GM21737 (cell line): Measurements from ENCODE around the gene LRRC2.
"Not testable (repeated sequence)": the region's sequence is repeated elsewhere in the genome, so short reads cannot be mapped to it uniquely, and the experiment has no call there.

Experiments used
- ATAC-seq: cut with Tn5 transposase; IDR thresholded peaks from one replicate; pipeline ENCODE4 v1.9.1; 2021; ENCODE audit warnings: mild to moderate bottlenecking, moderate library complexity; ENCODE audit not compliant: unreplicated experiment

Gene LRRC2

DNA sequence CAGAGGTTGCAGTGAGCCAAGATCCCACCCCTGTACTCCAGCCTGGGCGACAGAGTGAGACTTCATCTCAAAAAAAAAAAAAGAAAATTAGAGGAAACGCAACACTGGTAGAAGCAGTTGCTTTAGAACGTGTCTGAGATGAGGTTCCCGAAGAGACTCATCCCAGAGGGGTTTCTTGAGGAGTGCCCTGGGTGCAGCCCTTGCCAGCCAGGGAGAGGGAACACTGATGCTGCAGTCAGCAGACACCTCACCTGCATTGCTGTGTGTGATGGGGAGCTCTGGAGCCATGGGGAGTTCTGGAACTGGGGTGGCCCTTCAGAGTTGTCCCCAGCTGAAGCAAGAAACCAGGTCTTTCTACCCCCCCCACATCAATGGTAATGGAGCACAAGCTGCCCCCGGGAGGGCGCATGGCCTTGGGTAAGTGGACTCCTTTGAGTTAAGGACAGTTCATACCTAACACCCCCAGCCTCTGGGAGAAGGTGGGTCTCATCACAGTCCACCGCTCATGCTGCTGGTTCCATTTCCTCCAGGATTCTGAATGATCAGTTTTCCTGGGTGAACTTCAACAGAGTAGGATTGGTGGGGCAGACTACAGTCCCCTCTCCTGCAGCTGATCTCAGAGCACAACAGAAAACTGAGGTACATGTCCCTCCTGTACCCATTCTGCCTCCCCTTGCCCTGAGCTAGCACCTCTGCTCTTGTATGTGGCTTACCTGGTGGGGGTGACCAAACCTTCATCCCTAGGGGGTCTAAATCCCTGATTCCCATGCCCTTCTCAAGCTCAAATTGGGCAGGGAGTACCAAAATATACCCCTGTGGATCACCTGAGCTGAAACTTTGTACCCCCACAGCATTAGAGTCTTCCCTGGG lies 18.7 kb upstream of the LRRC2 start:
- ATAC-seq: no peak

DNA sequence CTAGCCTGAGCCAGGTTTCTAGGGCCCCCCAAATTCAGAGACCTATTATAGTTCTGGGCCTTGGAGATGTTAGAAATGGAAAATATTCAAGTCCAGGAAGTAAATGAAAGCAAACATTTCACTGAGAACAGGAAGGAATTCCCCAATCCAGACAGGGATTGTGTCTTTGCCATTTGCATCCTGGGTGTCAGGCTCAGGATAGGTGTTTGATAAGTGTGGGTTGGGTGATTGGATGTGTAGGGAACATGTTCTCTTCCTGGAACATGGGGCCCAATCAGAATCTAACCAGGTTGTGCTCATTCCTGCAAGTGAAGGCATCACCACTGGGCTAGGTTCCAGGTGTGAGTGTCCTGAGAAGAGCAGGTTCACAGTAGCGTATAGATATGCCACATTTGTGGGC lies 14.6 kb upstream of the LRRC2 start:
- no peak for ATAC-seq

GRCh38 chr3:46579756-46580286 lies 13.7 kb upstream of the LRRC2 start:
- no peak for ATAC-seq

DNA sequence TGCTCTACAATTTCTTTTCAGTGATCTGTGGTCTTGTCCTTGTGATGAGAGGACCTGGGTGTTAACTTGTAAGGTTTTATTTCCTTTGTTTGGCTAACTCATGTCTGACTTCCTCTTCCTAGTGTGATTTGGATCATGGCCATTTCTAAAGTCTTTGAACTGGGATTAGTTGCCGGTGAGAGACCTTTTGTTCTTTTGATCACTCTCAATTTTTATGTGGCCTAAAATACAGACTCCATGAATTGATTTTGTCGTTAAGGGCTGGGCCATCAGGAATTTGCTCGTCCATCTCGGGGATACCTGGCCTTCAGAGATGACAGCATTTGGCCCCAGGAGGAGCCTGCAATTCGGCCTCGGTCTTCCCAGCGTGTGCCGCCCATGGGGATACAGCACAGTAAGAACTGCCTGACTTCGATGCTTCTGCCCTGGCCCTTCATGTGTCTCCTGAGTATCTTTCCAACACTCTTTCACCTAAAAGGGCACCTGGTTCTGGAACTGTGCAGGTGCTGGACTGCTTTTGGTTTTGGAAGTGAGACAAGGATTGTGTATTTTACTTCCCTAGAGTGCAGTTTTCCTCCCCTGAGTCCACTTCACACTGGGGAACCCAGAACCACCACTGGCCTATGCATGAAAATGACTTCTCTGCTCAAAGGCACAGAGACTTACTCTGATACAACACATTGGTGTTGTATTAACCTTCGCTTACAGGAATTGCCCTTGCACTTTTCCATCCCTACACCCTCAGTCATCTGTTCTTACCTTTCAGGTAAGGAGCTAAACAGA lies 13.1 kb upstream of the LRRC2 start:
- no peak for ATAC-seq

DNA sequence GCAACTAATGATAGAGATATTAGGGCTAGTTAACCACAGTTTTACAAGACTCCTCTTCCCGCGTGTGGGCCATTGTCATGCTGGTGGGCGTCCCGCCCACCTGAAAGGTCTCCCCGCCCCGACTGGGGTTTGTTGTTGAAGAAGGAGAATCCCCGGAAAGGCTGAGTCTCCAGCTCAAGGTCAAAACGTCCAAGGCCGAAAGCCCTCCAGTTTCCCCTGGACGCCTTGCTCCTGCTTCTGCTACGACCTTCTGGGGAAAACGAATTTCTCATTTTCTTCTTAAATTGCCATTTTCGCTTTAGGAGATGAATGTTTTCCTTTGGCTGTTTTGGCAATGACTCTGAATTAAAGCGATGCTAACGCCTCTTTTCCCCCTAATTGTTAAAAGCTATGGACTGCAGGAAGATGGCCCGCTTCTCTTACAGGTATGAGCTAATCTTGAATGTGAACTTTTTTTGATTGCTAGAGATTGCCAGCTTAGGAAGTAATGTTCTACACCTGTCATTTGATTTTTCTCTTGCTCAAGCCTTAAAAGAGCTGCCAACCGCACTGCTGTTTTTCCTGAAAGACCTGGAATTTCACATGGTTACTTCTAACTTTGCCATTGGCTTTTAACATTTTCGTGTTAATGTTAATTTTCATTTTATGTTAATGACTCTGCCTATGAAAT lies 11.6 kb upstream of the LRRC2 start:
- ATAC-seq: not testable (repeated sequence)

DNA sequence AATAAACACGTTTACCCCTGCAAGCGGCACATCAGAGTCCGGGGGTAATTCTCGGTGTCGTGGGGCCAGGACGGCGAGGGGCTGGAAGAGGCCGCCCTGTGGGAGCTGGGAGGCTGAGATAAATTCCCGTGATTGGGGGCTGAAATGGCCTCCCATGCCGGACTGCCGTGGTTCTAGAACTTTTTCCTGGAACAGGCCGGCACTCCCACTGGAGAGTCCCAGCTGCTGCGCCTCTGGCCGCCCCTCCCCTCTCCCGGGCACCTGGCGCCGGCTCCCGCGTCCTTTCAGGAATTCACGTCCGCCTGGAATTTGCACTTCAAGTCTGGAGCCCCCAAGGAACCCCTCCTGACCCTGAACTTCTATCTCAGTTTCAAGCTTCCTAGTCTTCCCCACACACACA lies 10.8 kb upstream of the LRRC2 start:
- no peak for ATAC-seq

GRCh38 chr3:46576386-46576785 lies 10.3 kb upstream of the LRRC2 start:
- no peak for ATAC-seq

DNA sequence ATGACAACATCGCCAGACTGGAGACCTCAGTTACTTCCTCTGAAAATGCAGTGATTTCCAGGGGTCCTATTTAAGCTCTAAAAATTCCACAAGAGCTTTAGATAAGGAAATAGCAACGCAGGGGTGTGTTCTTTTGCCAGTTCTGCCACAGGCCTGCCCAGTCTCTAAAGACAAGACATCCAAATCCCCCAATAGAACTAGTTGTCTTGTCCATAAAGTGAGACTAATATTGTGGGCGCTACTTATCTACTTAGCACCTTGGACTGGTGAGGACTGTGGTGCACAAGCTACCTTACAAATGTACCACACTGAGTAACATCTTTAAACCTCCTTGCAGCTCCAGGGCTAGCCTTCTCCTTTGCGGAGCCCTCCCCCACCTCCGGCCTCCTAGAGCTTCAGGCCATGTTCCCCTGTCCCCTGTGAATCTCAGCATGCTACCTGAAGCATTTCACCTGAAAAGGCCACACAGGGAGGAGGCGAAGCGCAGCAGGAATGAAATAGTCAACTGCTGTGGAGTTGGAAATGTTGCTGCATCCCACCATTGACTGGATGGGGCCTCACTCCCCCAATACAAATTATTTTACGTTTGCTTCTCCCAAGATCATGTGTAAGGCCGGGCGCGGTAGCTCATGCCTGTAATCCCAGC lies 9.6 kb upstream of the LRRC2 start:
- ATAC-seq: no peak

DNA sequence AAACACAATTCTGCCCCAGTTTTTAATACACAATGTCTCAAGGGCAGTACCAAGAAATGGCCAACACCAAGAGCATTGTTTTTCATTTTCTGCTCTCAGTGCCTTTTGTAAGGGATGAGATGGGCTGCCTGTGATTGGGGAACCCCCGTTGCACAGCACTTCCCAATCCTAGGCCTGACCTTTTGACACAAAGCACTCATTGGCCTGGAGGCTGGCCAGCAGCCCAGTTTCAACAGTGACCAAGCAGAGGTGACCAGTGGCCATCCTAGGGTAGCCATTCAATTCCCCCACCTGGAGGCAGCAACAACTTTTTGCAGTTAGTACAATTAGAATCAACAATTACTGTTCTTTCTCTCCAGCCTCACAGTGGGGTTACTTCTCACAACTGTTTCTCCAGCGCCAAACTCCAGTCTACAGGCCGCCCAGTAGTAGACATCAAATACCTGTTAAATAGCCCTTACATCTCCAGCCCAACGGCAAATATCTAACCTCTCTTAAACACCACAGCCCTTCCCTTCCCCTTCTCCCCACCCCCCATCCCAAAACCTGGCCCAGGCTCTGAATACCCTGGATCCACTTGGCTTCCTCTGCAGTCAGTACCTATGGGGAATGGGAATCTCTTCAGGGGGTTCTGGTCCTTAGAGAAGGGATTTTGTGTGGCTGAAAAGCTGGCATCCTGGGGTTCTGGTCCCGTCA lies 8.9 kb upstream of the LRRC2 start:
- ATAC-seq: no peak

- no peak for ATAC-seq
These were observed 8.1 kb upstream of the LRRC2 start for GRCh38 chr3:46574243-46574646.

GRCh38 chr3:46573701-46574100 lies 7.6 kb upstream of the LRRC2 start:
- ATAC-seq: no peak

DNA sequence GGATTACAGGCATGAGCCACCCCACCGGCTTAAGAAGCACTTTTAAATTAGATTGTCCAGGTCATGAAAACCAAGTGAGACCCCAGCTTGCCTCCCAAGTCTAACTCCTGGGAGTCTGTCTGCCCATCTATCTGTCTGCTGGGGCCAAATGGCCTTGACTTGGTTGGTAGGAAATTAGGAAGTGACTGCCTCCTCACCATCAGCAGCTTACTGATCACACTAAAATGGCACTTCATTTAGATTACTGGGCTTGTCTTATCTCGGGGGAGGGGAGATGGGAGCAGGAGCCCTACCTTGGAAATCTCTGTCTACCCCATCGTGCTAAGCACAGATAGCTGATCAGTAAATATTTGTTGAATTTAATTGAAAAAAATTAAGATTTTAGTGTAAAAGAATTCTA lies 5.6 kb upstream of the LRRC2 start:
- ATAC-seq: no peak

- ATAC-seq: no peak
These were observed 479 bp downstream of the LRRC2 start for GRCh38 chr3:46565607-46566039.

DNA sequence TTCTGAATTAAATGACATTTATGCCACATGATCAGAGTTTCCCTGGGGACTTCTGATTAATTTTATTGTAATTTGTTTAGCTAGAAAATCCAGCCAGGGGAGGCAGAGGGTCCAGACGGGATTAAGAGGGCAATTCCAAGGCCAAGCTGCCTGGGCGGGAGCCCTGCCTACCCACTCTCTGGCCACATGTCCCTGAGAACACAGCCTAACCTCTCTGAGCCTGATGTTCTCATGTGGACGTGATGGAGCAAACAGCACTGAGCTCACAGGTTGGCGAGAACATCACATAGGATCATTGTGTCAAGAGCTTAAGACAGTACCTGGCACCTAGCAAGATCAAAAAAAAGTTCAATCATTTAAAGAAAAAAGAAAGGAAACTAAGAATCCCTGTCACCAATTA lies 1.0 kb downstream of the LRRC2 start:
- no peak for ATAC-seq

DNA sequence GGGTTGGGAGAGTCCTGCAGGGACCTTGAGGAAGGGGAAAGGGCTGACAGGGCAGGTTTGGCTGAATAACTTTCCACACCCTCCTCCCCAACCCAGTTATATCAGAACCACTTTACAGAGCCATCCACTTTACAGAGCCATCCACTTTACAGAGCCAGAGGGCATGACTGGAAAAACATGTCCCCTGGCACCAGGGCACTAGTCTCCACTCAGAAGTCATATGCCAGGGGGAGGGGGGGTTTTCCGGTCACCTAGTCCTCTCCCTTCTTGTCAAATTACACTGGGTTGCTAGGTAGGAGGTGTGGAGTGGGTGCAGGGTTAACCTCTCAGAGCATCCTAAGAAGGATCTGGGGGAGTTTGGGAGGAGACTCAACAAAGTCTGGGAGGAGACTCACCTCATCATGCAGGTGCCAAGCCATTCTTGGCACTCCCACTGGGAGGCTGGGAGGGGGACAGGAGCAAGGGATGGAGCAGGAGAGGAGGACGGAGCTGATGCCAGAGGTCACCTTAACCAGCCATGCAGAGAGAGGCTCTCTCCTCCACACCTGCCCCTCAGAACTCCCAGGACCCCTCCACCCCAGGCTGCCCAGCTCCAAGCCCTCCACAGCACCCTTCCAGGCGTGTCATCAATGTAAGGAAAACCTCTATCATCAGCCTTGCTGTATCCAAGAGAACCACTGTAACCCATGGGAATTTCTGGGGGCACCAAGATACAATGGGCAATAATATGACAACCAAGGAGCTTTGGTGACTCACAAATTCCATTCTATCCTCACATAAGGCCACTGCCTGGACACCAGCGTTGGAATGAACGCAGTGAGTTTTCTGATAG lies 1.7 kb downstream of the LRRC2 start:
- ATAC-seq: no peak

DNA sequence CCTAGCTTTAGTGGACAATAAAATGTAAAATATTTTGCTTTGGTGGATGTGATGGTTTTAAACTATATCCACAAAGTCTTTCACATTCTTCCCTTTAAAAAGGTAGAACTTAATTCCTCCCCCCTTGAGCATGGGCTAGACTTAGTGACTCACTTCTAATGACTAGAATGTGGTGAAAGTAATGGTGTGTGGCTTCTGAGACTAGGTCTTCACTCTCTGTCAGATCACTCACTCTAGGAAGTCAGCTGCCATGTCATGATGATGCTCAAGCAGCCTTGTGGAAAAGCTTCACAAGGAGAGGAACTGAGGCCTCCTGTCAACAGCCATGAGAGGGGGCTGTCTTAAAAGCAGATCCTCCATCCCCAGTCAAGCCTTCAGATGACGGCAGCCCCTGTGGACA lies 4.2 kb downstream of the LRRC2 start:
- ATAC-seq: no peak

DNA sequence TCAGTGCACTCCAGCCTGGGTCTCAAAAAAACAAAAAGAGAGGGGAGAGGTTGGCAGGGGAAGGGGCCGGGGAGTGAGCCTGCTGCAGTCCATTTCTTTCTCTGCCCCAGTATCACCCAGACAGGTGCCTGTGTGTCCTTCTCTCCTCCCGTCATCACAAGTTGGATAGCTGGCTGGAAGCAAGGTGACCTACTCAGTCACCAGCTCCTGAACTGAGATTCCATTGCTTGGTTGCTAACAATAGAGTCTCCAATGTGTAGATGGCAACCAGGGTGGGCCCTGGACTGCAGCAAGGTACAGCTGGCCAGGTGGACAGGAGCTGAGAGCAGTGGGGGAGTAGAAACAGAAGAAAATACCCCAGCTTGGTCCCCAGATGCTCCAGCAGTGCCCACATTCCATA lies 4.6 kb downstream of the LRRC2 start:
- no peak for ATAC-seq

DNA sequence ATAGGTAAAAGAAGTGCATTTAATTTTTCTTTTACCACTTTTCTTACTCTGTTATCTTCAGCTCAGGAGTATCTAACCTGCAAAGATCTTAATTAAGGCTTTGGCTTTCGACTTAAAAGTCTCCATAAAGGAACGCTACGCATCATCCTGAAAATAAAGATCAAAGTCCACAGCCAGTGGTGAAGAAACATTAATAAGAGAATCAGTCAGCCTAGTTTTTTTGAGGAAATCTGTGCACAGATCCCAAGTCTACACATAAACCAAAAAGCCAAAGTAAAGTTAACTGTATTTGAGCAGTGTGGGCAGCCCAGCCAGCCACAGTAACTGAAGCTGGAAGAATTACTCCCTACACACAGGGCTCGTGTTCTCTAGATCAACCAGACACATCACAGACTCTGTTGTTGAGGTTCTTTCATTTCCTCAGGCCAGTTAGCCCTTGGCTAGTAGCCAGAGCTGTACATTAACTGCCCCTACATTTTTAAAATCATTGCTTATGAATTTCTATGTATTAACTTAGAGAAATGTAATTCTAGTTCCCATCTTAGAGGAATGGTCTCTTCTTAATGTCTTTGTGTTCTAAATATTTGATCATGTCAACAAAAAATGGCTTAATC lies 6.9 kb downstream of the LRRC2 start:
- no peak for ATAC-seq
